ENCODE measurements around the gene KDM8. TPM values are rescaled to one million over a fixed set of nuclear protein-coding genes. Genes with fewer than 3 reads are reported as not detected.

Gene KDM8
- total RNA-seq, 1 experiment from 2014 or later = 7.9 TPM

DNA sequence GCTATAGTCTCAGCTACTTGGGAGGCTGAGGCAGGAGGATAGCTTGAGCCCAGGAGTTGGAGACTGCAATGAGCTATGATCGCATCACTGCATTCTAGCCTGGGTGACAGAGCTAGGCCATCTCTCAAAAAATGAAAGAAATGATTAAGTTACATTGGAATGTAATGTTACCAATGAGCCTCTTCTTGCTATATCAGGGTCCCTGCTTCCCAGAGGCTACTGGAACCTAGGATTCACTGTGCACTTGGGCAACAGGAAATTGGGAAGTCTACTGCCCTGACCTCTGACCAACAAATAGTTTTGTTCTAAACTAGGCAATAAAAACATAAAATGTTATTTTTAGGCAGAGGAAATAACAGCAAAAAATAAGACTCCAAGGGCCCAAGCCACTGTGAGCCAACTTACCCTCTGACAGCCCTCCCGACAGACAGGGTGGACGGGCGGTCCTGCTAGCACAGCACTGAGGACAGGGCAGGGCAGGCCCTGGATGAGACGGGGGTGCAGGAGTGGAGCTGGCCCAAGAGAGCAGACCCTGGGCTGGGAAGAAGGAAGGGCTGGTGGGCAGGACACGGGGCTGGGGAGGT is 37.7 kb downstream of the KDM8 start:
- intact Hi-C loops (cut with micrococcal nuclease; ENCODE audit: unreplicated experiment) = no loop called here
- Histone ChIP-seq H3K4me3 (ENCODE audit: low read depth in 2 of 2, low read length in 2 of 2) (no peak overlapping the region), H3K4me1 (ENCODE audit: control insufficient read depth, insufficient read depth, low read length) (peaks cover 11% of the 10 kb centered on the region; the same call in 1 of the 2 replicates), H3K27me3 (ENCODE audit: control insufficient read depth, insufficient read depth, low read length) (no peaks in the 10 kb centered on the region), H3K36me3 (ENCODE audit: control insufficient read depth, insufficient read depth, low read length) (no peaks in the 10 kb centered on the region), H3K9me3 (ENCODE audit: control insufficient read depth, insufficient read depth, low read depth, low read length) (no peaks in the 10 kb centered on the region), H3K27ac (ENCODE audit: low read length) (no peak overlapping the region)
- no peak for DNase-seq (ENCODE audit: low read depth, low spot score)
- no peak for ATAC-seq
- in situ Hi-C loops (cut with HindIII; ENCODE audit: low pct_unique_long_range_greater_than_20kb, low sequenced_read_pairs) = no loop called here
- TF ChIP-seq SIN3A (IDR thresholded peaks at IDR 0.05; ENCODE audit: borderline replicate concordance, insufficient read depth, low read depth, low read length) (no peak), TCF7L2 (IDR thresholded peaks at IDR 0.05; ENCODE audit: low read depth, low read length) (no peak), POLR2AphosphoS5 (IDR thresholded peaks at IDR 0.05; ENCODE audit: low read depth, low read length) (no peak)
- TF ChIP-seq, protein P1, sequence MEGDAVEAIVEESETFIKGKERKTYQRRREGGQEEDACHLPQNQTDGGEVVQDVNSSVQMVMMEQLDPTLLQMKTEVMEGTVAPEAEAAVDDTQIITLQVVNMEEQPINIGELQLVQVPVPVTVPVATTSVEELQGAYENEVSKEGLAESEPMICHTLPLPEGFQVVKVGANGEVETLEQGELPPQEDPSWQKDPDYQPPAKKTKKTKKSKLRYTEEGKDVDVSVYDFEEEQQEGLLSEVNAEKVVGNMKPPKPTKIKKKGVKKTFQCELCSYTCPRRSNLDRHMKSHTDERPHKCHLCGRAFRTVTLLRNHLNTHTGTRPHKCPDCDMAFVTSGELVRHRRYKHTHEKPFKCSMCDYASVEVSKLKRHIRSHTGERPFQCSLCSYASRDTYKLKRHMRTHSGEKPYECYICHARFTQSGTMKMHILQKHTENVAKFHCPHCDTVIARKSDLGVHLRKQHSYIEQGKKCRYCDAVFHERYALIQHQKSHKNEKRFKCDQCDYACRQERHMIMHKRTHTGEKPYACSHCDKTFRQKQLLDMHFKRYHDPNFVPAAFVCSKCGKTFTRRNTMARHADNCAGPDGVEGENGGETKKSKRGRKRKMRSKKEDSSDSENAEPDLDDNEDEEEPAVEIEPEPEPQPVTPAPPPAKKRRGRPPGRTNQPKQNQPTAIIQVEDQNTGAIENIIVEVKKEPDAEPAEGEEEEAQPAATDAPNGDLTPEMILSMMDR (IDR thresholded peaks at IDR 0.05) = no peak
- TF ChIP-seq, protein P2, sequence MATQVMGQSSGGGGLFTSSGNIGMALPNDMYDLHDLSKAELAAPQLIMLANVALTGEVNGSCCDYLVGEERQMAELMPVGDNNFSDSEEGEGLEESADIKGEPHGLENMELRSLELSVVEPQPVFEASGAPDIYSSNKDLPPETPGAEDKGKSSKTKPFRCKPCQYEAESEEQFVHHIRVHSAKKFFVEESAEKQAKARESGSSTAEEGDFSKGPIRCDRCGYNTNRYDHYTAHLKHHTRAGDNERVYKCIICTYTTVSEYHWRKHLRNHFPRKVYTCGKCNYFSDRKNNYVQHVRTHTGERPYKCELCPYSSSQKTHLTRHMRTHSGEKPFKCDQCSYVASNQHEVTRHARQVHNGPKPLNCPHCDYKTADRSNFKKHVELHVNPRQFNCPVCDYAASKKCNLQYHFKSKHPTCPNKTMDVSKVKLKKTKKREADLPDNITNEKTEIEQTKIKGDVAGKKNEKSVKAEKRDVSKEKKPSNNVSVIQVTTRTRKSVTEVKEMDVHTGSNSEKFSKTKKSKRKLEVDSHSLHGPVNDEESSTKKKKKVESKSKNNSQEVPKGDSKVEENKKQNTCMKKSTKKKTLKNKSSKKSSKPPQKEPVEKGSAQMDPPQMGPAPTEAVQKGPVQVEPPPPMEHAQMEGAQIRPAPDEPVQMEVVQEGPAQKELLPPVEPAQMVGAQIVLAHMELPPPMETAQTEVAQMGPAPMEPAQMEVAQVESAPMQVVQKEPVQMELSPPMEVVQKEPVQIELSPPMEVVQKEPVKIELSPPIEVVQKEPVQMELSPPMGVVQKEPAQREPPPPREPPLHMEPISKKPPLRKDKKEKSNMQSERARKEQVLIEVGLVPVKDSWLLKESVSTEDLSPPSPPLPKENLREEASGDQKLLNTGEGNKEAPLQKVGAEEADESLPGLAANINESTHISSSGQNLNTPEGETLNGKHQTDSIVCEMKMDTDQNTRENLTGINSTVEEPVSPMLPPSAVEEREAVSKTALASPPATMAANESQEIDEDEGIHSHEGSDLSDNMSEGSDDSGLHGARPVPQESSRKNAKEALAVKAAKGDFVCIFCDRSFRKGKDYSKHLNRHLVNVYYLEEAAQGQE (IDR thresholded peaks at IDR 0.05; ENCODE audit: insufficient read depth in 1 of 2, low read depth in 2 of 2, low read length in 1 of 2) = no peak
- ChIA-PET POLR2A (no interaction called here), CTCF (no interaction called here)
- no TSS peak for BruUV-seq (replicated peaks)

DNA sequence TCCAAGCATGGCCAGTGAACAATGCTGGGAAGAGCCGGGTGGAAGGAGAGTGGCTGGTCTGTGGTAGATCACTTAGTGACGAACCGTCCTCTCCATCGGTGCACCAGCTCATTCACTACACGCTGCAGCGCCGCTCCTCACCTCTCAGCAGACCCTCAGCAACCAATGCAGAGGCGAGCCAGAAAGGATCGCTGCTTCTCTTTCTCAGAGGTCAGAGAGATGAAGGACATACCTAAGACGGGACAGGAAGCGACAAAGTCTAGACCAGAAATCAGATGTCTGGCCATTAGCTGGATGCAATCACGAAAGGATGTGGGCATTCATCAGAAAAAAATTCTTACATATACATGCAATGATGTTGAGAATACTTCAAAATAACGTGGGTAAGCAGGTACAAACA is 38.3 kb downstream of the KDM8 start:
- CTCF ChIA-PET = no interaction called here
- Histone ChIP-seq H3K4me1 (ENCODE audit: control insufficient read depth, insufficient read depth, low read length) (peaks cover 11% of the 10 kb centered on the region; the same call in 1 of the 2 replicates), H3K4me3 (ENCODE audit: low read depth in 2 of 2, low read length in 2 of 2) (no peak overlapping the region), H3K9me3 (ENCODE audit: control insufficient read depth, insufficient read depth, low read depth, low read length) (no peaks in the 10 kb centered on the region), H3K27me3 (ENCODE audit: control insufficient read depth, insufficient read depth, low read length) (no peaks in the 10 kb centered on the region), H3K36me3 (ENCODE audit: control insufficient read depth, insufficient read depth, low read length) (no peaks in the 10 kb centered on the region), H3K27ac (ENCODE audit: low read length) (no peak overlapping the region)
- intact Hi-C loops (cut with micrococcal nuclease; ENCODE audit: unreplicated experiment) (no loop called here), in situ Hi-C loops (cut with HindIII; ENCODE audit: low pct_unique_long_range_greater_than_20kb, low sequenced_read_pairs) (no loop called here)
- ATAC-seq = no peak
- TF ChIP-seq SIN3A (IDR thresholded peaks at IDR 0.05; ENCODE audit: borderline replicate concordance, insufficient read depth, low read depth, low read length) = no peak
- no TSS peak for BruUV-seq (replicated peaks)
- DNase-seq (ENCODE audit: low read depth, low spot score) = no peak
- POLR2A ChIA-PET = no interaction called here

DNA sequence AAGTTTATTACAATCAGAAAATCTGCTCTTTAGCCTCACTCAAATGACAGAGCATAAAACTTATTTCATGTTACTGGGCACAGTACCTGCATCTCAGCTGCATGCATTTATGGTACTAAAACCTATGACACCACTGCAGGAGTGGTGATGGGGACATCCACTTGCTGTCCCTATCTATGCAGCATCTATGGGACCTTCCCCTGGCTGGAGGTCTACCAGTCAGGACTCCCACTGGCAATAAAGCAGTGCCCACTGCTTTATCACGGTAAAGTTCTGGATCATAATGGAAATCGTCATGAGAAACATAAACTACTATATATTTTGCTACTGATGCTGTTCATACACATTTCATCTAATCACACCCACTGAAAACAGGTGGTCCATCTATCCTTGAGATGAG is 39.1 kb downstream of the KDM8 start:
- CTCF ChIA-PET = no interaction called here
- no peak for DNase-seq (ENCODE audit: low read depth, low spot score)
- H3K36me3 ChIP-seq (ENCODE audit: control insufficient read depth, insufficient read depth, low read length) = no peaks in the 10 kb centered on the region
- ATAC-seq = no peak
- no peaks in the 10 kb centered on the region for H3K9me3 ChIP-seq (ENCODE audit: control insufficient read depth, insufficient read depth, low read depth, low read length)
- POLR2A ChIA-PET = no interaction called here
- in situ Hi-C loops (cut with HindIII; ENCODE audit: low pct_unique_long_range_greater_than_20kb, low sequenced_read_pairs) (no loop called here), intact Hi-C loops (cut with micrococcal nuclease; ENCODE audit: unreplicated experiment) (no loop called here)
- no TSS peak for BruUV-seq (replicated peaks)
- H3K4me1 ChIP-seq (ENCODE audit: control insufficient read depth, insufficient read depth, low read length) = peaks cover 11% of the 10 kb centered on the region; the same call in 1 of the 2 replicates
- no peaks in the 10 kb centered on the region for H3K27me3 ChIP-seq (ENCODE audit: control insufficient read depth, insufficient read depth, low read length)
- no peak overlapping the region; a peak in 1 of 4 replicates for H3K4me3 ChIP-seq (ENCODE audit: low read depth in 2 of 2, low read length in 2 of 2)
- TF ChIP-seq POLR2AphosphoS5 (IDR thresholded peaks at IDR 0.05; ENCODE audit: low read depth, low read length) (no peak), TCF7L2 (IDR thresholded peaks at IDR 0.05; ENCODE audit: low read depth, low read length) (no peak), SIN3A (IDR thresholded peaks at IDR 0.05; ENCODE audit: borderline replicate concordance, insufficient read depth, low read depth, low read length) (no peak)
- TF ChIP-seq, protein P2 (IDR thresholded peaks at IDR 0.05; ENCODE audit: insufficient read depth in 1 of 2, low read depth in 2 of 2, low read length in 1 of 2) = no peak
- TF ChIP-seq, protein P1 (IDR thresholded peaks at IDR 0.05) = no peak
- no peak overlapping the region for H3K27ac ChIP-seq (ENCODE audit: low read length)

Measured in Panc1 (cell line).